GM19193 (cell line): ENCODE data around the gene C10orf71.

Source experiments
- POLR2A ChIP-seq: IDR thresholded peaks from 4 replicates; pipeline ENCODE4 v1.6.1; 2011; ENCODE audit not compliant: insufficient read depth, insufficient read length; ENCODE audit errors: extremely low read depth

C10orf71 gene

GRCh38 chr10:49296836-49297235, 2.1 kb upstream of the C10orf71 start:
- no peak for TF ChIP-seq POLR2A

- no peak for TF ChIP-seq POLR2A
These were observed 926 bp upstream of the C10orf71 start for GRCh38 chr10:49297818-49298670.

GRCh38 chr10:49298671-49298982, 343 bp upstream of the C10orf71 start:
- TF ChIP-seq POLR2A, result no peak

- TF ChIP-seq POLR2A, result no peak
These were observed 808 bp downstream of the C10orf71 start for GRCh38 chr10:49299816-49300139.

- no peak for TF ChIP-seq POLR2A
These were observed 1.4 kb downstream of the C10orf71 start for GRCh38 chr10:49300140-49300974.

- TF ChIP-seq POLR2A, result no peak
These were observed 2.3 kb downstream of the C10orf71 start for GRCh38 chr10:49301302-49301701.

GRCh38 chr10:49302088-49302487, 3.1 kb downstream of the C10orf71 start:
- TF ChIP-seq POLR2A, result no peak

GRCh38 chr10:49303711-49304110, 4.7 kb downstream of the C10orf71 start:
- no peak for TF ChIP-seq POLR2A

- TF ChIP-seq POLR2A, result no peak
These were observed 5.2 kb downstream of the C10orf71 start for GRCh38 chr10:49304137-49304536.

- no peak for TF ChIP-seq POLR2A
These were observed 9.0 kb downstream of the C10orf71 start for GRCh38 chr10:49307921-49308320.

- no peak for TF ChIP-seq POLR2A
These were observed 9.9 kb downstream of the C10orf71 start for GRCh38 chr10:49308881-49309280.

- TF ChIP-seq POLR2A, result no peak
These were observed 10.9 kb downstream of the C10orf71 start for GRCh38 chr10:49309691-49310411.

- TF ChIP-seq POLR2A, result no peak
These were observed 11.5 kb downstream of the C10orf71 start for GRCh38 chr10:49310460-49310859.

- no peak for TF ChIP-seq POLR2A
These were observed 12.1 kb downstream of the C10orf71 start for GRCh38 chr10:49310901-49311554.
